ENCODE measurements around the gene CCDC102A. TPM values are rescaled to one million over a fixed set of nuclear protein-coding genes. Genes with fewer than 3 reads are reported as not detected.

CCDC102A gene
- total RNA-seq, 1 experiment from 2014 or later = 4.5 TPM

- TF ChIP-seq CTCF (IDR thresholded peaks at IDR 0.05 in 2 of 3, conservative IDR thresholded peaks at IDR 0.05 in 1 of 3; ENCODE audit: borderline replicate concordance in 1 of 3, insufficient read depth in 1 of 3, low read depth in 2 of 3, low read length in 2 of 3) = no peak
- no peak for TF ChIP-seq POLR2AphosphoS5 (IDR thresholded peaks at IDR 0.05; ENCODE audit: low read depth, low read length)
- TF ChIP-seq ATF3 (IDR thresholded peaks at IDR 0.05) = no peak
Observed at GRCh38 chr16:57574086-57574485, 37.7 kb upstream of the CCDC102A start (continued).

GRCh38 chr16:57572978-57573728 lies 36.8 kb upstream of the CCDC102A start:
- Histone ChIP-seq H3K9ac (ENCODE audit: low read length) (no peak overlapping the region), H3K4me3 (replicated peaks in 1 of 2; ENCODE audit: low read depth in 1 of 2, low read length in 2 of 2) (no peak overlapping the region), H2AFZ (ENCODE audit: low read depth, low read length, poor library complexity, severe bottlenecking) (no peak overlapping the region), H3K36me3 (ENCODE audit: control insufficient read depth in 1 of 2, insufficient read depth in 2 of 2, low read length in 2 of 2) (no peaks in the 10 kb centered on the region), H3K79me2 (ENCODE audit: insufficient read depth, low read length) (no peaks in the 10 kb centered on the region), H3K4me2 (ENCODE audit: low read length) (no peak overlapping the region), H4K20me1 (ENCODE audit: insufficient read depth) (no peaks in the 10 kb centered on the region), H3K9me2 (ENCODE audit: insufficient read depth) (no peaks in the 10 kb centered on the region), H3K9me3 (ENCODE audit: control insufficient read depth in 1 of 2, insufficient read depth in 1 of 2, low read depth in 1 of 2, low read length in 2 of 2) (no peaks in the 10 kb centered on the region), H3K27ac (ENCODE audit: low read depth, low read length) (no peak overlapping the region), H3K4me1 (ENCODE audit: control insufficient read depth in 1 of 2, insufficient read depth in 2 of 2, low read length in 2 of 2) (no peaks in the 10 kb centered on the region), H3K27me3 (ENCODE audit: insufficient read depth, low read length) (no peaks in the 10 kb centered on the region)
- intact Hi-C loops (cut with micrococcal nuclease) = no loop called here
- TF ChIP-seq MAX (IDR thresholded peaks at IDR 0.05) (no peak), ZBTB33 (IDR thresholded peaks at IDR 0.05; ENCODE audit: extremely low read depth, insufficient replicate concordance, low read length) (no peak), TCF7L2 (IDR thresholded peaks at IDR 0.05; ENCODE audit: borderline replicate concordance, extremely low read depth, insufficient read depth, insufficient read length) (no peak), JUND (IDR thresholded peaks at IDR 0.05) (no peak)
- POLR2A ChIA-PET = no interaction called here
- BruUV-seq (replicated peaks) = no TSS peak
- DNase-seq (ENCODE audit: low read depth, low spot score) (no peak), ATAC-seq (no peak)
- CTCF ChIA-PET = no interaction called here
- RAD21 ChIA-PET (ENCODE audit: low non-redundant PET in 1 of 2, low total read pairs in 2 of 2, uncharacterized antibody in 2 of 2, unreplicated experiment in 2 of 2) = no interaction called here

Data from HCT116 (cell line).